ENCODE data around the gene HOXC6.

The HOXC6 gene

DNA sequence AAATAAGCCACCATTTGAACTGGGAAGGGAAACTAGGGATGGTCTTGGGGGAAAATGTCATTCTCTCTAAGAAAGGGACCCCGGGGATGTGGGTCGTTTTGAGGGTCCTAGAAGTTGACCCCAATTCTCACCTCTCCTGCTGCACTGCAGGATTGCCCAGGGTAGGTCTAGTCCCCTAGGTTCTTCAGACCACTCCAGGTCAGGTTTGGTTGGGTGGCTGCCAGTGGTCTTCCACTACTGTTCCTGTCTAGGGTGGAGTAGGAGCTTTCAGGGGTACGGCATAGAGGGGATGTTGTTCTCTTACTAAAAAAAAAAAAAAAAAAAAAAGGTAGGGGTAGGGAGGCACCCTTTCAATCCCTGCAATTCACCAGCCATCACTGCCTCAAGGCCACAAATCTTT, 12.2 kb upstream of the HOXC6 start:
- no peak for DNase-seq (ENCODE audit: low spot score)

DNA sequence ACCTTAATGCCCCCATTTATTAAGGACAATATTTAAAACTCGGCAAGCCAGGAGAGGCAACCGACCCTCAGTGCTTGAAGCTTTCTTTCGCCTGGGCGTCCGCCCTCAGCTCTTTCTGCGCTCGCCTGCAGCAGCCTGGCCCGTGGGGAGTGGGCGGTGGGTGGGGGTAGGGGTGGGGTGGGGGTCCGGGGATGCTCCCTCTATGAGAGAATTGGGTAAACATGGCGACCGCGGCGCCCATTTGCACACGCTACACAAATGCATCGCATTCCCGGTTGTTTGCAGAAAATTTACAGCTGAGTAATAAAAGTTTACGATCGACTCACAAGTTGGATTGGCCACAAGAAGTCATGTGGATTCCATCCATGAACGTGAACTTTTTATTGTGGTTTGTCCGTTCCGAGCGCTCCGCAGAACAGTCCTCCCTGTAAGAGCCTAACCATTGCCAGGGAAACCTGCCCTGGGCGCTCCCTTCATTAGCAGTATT, 11.7 kb upstream of the HOXC6 start:
- DNase-seq (ENCODE audit: low spot score) = no peak

DNA sequence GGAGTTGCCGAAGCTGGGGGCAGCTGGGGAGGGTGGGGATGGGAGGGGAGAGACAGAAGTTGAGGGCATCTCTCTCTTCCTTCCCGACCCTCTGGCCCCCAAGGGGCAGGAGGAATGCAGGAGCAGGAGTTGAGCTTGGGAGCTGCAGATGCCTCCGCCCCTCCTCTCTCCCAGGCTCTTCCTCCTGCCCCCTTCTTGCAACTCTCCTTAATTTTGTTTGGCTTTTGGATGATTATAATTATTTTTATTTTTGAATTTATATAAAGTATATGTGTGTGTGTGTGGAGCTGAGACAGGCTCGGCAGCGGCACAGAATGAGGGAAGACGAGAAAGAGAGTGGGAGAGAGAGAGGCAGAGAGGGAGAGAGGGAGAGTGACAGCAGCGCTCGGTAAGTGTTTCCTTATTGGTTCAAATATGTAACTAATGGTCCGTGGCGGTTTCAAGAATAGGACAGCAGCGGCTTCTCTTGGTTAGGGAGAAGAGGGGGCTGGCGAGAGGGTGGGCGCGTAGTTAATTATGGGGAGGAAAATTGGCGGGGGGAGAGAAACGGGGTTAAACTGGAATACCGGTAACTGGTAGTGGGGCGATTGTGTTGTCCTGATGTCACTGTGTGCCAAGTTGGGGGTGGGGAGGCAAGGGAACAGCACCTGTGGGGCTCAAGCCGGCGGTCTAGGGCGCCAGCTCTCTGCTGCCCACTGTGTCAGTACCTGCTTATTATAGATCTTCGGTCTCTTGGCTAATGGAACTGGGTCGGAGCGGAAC, 11.0 kb upstream of the HOXC6 start:
- no peak for DNase-seq (ENCODE audit: low spot score)

DNA sequence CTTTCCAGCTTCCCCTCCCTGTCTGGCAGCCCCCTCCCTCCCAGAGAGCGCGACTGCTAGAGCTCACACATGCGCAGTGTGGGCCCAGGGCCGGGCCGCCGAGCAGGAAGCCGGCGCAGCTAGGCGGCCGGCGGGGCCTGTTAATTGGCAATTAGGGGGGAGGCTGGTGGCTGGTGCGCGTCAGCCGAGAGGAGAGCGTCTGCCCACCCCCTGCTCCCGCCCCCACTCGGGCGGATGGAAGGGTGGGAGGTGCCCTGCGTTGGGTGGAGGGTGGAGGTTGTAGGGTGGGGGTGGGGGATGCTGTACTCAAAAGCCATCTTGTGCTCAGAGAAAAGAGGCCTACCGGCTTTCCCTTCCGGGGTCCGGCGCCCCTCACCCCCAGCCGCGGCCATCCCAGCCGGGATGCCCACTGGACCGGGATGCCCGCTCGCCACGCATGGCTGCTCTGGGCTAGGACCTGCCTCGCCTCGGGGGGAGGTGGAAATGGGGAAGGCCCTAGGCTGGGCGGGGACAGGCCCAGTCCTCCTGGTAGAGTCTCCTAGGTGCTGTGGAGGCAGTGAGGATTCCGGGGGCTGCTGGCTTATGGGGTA, 10.3 kb upstream of the HOXC6 start:
- peak; percentile 27 for DNase-seq (ENCODE audit: low spot score)

DNA sequence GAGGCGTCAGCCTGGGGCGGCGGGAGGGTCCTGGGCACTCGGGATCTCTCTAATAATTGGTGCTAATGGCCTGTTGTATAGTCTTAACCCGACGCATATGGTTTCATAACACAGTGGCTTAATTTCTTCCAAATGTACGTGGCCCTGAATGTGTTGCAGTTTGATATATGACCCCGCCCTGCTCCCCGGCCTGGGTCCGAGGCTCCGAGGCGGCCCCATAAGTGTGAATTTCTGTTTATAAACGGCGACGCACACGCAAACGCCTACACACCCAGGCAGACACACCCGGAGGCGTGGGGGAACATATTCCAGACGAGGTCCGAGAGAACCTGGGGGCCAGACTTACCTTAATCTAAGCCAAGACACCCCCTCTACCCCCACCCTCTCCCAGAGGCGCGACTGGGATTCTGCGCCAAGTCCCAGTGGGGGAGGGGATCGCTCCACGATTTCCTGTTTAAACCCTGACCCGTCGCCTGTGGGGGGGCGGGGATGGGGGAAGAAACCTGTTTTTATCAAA, 9.7 kb upstream of the HOXC6 start:
- DNase-seq (ENCODE audit: low spot score) = no peak

DNA sequence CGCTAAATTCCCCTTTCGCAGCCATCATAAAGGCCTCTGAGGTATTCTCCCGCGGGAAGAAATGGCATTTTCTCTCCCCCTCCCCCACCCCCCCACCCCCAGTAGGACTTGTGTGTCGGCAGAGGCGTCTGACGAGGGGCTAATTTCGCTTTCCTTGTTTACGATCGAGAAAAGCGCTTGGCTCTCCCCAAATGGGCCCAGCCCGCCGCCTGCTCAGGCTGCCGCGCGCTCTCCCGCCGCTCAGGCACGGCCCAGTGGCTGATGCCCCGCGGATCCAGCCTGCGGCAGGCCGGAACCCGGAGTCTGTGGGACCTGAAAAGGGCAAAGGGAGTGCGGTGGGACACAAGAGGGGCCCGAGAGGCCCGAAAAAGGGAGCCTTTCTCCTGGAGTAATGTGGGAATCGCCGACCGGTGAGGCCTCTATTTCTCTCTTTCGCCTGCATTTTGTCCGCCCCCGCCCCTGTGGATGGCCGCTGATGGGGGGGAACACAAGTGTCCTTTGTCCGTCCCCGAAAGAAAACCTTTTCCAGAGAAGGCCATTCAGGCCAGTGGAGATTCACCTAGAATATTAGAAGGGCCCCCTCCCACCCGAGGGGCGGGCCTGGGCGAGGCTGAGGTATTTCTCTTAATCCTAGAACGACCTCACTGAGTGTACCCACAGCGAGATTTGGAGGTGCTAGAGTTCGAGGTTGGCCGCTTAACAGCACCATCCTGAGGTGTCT, 9.0 kb upstream of the HOXC6 start:
- DNase-seq (ENCODE audit: low spot score) = no peak

DNA sequence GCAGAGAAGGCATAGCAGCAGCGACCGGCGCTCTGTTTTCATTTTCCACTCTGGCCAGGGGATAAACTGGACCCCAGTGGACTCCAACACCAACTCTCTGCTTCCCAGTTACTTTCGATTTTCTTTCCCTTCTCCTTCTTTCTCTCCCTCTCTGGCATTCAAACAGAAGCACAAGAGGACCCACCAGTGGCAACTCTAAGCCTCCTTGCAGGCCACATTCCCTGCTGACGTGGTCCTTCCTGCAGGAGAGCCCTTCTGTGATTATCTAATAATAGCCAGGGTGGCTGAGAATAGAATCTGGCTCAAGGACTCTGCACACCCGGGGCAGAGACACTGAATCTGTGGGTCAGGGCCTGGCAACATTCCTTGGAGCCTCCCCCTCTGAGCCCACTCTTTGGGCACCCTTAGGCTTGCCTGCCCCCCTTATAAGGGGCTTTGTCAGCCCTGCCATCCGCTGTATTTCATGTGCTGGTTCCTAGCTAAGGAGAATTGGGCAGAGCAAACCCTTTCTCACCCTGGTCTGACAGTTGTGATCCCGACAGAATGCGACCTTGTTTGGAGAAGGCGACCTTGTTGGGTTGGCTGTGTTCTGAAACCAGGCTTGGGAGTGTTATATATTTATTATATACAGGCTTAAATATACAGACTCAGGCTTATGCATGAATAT, 8.2 kb upstream of the HOXC6 start:
- no peak for DNase-seq (ENCODE audit: low spot score)

DNA sequence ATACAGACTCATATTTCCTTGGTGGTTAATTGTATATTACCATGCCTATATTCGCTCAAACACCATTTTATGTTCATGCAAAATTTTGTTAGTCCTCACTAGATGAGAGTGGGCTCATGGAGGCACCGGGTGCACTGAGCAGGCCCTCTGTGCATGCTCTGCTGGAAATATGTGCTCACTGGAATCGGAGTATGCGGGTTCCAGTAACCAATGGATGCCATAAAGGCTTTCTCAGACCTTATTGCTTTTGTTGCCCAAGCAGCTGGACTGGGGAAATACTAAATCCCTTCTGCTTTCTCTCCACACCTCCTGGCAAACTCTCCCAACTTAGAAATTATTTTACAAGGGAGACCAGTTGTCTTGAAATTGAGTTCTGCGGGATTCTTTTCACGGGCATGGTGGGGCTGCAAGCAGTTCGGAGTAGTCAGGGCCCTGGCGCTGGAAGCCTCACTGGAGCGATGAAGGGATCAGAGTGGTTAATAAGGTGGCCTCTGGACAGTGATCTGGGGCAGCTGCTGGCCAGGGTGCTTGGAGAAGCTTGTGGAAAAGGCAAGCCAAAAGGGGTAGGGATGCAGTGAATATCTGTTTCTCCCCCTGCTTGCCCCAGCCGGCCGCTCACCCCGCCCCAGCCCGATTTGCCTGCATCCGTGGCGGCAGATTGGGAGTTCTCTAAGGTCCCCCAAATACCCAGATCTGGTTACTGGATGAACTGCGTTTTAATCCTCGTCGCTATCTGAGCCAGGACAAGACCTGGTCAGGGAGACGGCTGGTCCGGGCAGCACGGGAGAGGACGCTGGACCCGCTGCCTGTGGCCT, 7.4 kb upstream of the HOXC6 start:
- DNase-seq (ENCODE audit: low spot score) = no peak

DNA sequence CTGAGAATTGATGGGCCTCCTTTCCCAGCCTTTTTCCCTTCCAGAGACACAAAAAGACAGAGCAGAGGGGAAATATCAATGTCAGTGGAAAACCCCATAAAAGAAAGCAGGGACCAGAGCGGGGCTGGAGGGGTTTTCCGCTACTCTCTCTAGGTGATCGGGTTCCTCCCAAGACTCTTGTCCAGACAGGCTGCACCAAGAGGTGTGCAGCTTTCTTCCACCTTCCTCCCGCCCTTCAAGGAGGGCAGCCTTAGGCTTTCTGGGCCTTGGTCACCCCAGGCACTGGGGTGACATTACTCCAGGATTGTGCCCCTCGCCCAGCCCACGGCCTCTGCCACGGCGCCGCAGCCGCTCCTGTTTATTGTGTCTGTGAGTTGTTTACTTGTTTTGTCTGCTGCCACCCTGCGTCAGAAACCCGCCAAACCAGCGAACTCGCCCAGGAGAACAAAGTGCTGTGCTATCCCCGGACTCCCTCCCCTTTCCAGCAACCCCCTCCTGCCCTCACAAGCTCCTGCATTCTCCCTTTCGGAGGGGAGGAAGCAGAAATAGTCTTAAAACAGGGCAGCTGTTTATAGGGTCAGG, 6.7 kb upstream of the HOXC6 start:
- DNase-seq (ENCODE audit: low spot score) = no peak

DNA sequence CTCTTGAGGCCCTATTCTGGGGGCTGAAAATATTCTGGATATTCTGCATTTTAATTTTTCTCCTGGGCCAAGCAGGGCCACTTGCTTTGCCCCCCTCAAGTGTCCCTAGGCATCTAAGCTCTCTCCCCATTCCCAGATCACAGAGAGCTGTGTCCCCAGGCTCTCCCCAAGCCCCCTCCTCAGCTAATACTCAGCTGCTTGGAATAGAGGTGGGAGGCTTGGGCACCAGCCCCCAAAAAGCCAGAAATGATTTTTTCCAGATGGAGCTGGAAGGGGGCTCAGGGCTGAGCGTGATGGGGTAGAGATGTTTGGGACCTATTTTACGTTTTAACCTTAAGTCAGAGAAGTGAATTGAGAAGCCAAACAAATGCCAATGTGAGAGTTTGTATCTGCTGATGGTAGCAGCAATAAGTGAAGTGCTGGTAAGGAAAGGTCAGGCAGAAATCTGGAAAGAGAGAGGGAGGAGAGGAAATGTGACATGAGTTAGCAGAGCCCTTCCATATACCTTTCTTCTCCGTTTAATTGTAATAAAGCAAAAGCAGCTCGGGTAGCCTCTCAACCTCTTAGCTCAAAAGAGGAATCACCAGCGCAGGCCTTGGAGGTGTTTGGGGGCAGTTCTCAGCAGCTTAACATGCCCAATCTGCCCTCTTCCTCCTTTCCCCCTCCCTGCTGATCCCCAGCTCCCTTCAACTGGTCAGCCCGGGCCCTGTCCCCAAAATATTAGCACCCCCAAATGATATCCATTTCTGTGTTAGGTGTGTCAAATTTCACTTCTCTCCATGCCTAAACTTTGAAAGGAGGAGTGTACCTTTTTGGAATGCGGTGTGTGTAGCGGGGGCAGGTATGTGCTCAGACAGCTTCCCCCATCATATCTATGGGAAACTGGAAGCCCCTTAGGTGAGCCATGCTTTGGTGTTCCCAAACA, 5.0 kb upstream of the HOXC6 start:
- no peak for DNase-seq (ENCODE audit: low spot score)

DNA sequence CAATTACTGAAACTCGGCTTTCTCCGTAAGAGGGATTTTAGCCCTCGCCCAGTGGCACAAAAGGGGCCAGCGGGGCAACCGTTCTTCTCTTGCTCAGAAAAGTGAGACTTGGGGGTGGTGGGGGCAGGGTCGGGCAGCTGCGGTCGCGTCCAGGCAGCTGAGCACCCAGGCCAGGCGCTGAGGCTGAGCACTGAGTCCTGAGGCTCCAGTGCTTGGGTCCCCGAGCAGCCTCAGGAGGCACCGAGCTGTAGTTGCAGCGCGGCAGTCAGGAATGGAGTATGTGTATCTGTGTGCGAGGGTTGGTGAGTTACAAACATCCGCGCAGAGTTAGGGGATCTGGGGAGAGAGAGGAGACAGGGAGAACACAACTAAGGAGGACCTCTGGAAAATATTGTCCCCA, 4.1 kb upstream of the HOXC6 start:
- DNase-seq (ENCODE audit: low spot score) = no peak

DNA sequence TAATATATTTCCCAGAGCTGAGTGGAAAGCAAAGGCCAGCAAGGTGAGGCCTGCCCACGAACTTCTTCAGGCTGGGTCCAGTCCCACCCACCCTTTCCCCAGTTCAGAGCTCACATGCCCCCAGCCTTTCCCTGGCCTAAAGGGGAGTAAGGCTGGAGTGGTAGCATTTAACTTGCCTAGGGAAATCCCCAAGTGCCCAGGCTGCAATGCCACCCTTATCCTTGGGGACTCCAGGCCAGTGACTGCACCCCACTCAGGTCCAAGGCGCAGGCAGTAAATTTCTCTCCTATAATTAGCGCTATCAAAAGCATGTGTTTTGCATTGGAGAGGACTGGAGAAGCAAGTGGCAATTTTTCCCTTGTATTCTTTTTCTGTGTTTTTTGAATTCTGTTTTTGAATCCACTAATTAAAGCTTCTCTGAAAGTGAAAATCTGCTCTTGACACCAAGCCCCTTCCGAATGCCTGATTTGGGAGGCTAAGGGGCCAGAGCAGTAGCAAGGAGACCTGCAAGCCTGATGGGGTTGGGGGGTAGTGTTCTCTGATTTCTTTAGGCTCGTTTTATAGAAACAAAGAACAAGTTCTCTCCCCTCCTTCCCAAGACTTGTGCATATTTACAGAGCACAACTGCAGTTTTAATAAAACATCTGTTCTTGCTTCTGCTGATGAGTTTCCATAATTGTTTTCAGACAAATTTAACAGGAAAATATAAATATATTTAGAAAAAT, 3.5 kb upstream of the HOXC6 start:
- no peak for DNase-seq (ENCODE audit: low spot score)

DNA sequence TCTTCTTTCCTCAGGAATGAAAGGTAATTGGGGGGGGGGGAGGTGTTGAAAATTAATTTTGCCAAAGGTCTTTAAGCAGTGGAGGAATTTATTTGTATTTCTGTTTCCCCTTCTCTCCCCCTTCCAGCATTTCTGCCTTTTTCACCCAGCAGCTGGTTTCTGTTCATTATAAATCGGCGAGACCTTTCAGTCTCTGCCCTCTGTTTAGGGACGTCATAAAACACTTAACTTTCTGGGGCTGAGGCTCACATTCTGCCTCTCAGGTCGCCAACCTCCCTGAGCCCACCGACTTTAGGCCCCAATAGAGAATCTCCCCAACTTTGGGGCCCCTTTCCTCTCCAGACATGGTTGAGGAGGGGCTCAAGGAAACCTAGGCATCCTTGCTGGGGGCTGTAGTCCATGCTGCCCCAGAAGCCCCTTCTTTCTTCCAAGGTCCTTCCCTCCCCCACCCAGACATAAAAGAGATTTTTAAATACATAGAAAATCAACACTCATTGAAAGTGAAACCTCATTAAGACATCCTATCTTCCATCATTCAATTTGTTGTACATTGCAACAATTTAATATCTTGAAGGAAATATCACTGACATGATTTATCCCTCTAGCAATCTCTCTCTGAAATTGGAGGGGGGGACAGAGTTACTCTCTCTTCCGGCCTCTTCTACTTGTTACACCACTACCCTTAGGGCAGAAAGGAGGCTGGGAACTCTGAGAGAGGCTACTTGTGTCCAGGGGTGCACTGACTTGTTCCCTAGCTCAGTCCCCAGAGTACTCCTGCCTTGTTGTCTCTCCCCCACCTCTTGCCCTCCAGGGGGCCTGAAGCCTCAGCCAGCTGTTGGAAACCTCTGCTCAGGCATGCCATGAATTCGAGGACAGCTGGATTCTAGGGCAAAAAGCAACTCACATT, 2.5 kb upstream of the HOXC6 start:
- no peak for DNase-seq (ENCODE audit: low spot score)

DNA sequence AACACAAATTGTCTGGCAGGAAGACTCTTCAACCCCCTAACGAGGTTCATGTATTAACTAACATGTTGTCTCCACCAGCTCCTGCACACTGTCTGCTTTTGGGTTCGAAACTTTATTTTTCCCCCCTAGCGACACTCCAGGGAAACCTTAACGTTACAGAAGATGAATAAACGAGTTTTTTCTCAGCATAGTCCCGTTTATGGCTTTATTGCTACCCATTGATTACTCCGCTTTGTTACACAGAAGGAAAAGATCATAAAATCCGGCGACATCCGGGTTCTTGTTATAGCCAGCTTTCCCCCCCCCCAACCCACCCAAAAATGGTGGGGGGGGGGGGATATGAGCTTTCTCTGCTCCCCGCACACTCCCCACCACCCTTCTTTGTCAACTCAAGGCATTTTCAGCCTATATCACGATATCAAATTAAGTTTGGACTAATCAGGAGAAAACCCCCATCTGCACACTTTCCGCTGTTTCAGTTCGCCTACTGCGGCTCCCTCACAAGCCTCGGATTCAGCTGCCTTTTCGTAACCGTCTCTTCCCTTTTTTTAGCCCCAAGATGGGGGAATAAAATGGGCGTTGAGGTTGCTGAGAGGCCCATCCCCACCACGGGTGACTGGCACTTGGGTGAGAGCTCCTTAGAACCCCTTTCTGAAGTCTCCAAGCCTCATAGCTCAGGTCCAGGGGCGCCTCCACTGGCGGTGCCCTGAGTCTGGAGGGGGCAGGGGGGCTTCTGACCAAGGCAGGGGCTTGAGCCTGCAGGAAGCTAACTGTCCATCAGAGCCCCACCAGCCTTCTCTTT, 1.4 kb upstream of the HOXC6 start:
- DNase-seq (ENCODE audit: low spot score) = no peak

DNA sequence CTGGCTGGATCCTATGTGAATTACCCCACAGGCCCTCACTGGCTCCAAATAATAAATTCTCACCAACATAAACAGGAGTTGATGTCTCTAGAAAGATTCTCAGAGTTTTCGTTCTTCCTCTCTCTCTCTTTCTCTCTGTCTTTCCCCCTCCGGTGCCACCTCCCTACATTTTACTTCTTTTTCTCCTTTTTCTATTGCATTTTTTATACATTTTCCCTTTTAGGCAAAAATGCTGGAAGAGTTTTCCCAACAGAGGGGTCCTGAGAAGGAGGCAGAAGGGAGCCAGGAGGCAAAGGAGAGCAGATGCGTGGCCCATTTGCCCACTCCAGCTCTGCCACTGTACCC, 826 bp upstream of the HOXC6 start:
- no peak for DNase-seq (ENCODE audit: low spot score)

DNA sequence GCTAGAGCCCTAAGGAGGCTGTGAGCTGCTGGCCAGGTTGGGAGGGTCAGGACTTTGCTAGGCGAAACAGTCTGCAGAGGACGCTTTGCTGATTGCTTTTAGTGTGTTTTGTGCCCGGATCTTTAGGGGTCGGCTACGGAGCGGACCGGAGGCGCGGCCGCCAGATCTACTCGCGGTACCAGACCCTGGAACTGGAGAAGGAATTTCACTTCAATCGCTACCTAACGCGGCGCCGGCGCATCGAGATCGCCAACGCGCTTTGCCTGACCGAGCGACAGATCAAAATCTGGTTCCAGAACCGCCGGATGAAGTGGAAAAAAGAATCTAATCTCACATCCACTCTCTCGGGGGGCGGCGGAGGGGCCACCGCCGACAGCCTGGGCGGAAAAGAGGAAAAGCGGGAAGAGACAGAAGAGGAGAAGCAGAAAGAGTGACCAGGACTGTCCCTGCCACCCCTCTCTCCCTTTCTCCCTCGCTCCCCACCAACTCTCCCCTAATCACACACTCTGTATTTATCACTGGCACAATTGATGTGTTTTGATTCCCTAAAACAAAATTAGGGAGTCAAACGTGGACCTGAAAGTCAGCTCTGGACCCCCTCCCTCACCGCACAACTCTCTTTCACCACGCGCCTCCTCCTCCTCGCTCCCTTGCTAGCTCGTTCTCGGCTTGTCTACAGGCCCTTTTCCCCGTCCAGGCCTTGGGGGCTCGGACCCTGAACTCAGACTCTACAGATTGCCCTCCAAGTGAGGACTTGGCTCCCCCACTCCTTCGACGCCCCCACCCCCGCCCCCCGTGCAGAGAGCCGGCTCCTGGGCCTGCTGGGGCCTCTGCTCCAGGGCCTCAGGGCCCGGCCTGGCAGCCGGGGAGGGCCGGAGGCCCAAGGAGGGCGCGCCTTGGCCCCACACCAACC, 1.5 kb downstream of the HOXC6 start:
- no peak for DNase-seq (ENCODE audit: low spot score)

DNA sequence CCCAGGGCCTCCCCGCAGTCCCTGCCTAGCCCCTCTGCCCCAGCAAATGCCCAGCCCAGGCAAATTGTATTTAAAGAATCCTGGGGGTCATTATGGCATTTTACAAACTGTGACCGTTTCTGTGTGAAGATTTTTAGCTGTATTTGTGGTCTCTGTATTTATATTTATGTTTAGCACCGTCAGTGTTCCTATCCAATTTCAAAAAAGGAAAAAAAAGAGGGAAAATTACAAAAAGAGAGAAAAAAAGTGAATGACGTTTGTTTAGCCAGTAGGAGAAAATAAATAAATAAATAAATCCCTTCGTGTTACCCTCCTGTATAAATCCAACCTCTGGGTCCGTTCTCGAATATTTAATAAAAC, 2.2 kb downstream of the HOXC6 start:
- no peak for DNase-seq (ENCODE audit: low spot score)

All from putamen (tissue), 1 donor.